Daoy (cell line): ENCODE data around the gene DENND6B. TPM values are rescaled to one million over a fixed set of nuclear protein-coding genes. Genes with fewer than 3 reads are reported as not detected.

ENCODE experiments used
- DNase-seq: peaks from one replicate; pipeline ENCODE4 v3.0.0-alpha.2; 2015; ENCODE audit warnings: low read depth
- total RNA-seq: library from RNA; depleted of rRNA; stranded (reverse); fragments of >200 nt; shearing (Covaris generic); gene quantifications from 2 replicates; pipeline ENCODE4 v1.2.3, GENCODE V29; 2014

DENND6B gene
- total RNA-seq, 1 experiment from 2014 or later = 1.3 TPM

DNA sequence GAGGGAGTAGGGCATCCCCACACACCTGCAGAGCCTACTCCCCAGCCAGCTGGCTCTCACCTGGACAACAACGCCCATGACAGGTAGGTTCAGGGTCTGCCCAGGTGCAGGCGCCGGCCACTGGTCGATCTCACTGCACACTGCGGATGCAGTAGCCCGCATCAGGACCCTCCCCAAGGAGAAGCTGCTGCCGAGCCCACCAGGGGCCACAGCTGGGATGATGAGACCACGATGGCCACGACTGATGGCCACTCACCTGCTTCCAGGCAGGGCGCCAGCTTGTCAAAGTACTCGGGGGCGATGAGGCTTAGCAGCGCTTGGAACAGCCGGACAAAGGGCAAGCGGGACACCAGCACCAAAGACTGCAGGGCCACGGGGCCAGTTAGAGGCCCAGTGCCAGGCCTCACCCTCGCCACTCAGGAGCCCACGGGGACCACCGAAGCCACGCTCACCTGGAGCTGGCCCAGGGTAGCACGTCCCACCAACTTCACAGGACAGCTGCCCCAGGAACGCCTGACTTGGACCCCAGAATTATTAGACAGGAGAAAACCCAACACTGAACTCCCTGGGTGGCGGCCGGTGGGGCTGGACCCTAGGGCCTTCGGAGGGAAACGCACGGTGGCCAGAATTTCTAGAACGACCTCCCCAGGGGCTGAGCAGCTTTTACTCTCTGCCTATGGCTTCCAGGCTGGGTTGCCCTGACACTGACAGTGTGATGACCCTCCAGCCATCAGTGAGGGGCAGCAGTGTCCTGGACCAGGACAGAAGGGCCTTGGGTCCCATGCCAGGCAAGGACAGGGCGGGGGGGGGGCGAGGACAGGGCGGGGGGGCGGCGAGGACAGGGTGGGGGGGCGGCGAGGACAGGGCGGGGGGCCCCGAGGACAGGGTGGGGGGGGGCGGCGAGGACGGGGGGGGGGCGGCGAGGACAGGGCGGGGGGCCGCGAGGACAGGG is 10.4 kb downstream of the DENND6B start:
- DNase-seq = no peak

DNA sequence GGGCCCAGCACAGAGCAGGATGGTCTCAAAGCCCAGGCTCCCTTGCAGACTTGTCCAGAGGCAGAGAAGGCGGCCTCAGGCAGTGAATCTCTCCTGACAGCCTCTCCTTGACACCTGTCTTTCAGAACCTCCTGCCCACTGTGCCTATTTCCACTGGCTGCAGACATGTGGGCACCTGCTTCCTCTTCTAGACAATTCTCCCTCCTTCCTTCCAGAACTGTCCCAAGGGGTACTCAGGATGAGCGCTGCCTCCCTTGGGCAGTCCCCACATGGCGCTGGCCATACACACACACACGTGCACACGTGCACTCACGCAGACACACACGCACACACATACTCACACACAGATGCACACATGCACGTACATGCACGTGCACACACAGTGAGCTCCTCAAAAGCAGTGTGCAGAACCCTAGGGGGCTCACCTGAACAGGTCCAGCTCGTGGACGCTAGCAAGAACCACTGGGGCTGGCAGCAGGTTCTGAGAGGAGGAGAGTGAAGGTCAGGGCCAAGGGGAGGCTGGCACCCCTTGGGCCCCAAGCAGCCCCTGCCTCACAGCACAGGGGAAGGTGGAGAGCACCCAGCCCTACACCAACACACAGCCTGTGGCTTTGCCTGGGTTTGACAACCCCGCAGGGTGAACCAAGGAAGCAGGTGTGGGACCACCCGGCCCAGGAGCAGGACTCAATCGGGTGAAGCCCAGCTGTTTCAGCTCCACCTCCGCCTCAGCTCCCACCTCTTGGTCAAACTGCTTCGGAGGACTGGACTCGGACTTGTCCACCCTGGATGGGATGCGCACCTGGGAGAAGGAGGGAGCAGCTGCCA is 11.3 kb downstream of the DENND6B start:
- no peak for DNase-seq

GRCh38 chr22:50314455-50315288 is 12.1 kb downstream of the DENND6B start:
- DNase-seq = peak; percentile 54

DNA sequence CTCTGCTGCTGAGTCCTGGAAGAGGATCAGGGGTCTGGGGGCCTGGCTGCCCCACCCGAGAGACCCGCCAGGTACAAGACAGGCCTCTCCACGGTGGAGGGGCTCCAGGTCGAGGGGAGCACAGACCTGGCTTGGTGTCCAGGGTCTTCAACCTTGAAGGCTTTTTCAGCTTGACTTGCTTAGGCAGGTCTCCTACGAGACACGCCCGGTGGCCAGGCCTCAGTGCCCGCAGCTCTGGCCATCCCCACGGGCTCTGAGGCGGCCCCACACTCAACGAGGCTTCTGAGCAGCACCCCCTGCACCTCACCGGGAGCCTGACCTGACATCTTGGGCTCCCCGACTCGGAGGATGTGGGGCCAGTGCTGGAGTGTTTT is 12.7 kb downstream of the DENND6B start:
- DNase-seq = no peak

DNA sequence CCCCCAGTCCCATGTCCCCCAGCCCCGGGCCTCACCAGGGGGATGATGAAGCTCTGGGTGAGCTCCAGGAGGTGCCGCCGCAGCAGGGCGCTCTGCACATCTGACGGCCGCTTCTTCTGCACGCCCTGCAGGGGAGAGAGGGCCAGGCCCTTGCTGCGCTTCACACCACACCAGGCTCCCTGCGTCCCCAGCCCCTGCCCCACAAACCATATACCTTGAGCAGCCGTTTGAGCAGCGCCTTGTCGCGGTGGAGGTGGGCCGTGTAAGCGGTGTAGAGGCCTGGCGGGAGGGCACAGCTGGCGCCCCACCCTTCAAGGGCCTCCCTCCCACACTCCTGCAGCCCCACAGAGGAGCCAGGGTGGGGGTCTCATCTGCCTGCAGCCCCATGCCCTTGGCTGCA is 13.2 kb downstream of the DENND6B start:
- DNase-seq = no peak

DNA sequence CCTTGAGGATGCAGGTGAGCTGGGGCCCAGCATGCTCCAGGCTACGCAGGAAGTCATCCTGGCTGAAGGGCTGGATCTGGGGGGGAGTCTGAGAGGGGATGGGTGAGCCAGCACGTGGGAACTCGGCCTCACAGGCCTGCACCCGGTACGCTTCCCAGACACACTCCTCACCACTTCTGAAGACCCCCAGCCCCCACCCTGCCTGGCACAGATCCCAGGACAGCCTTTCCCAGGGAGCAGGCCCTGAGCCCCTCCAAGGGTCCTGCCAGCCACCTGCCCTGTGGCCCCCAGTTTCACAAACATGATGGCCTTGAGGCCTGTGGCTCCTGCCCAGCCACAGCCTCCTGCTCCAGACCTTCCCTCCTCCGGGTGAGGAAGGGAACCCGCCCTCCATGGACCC is 13.8 kb downstream of the DENND6B start:
- DNase-seq = no peak

GRCh38 chr22:50312371-50312770 is 14.4 kb downstream of the DENND6B start:
- no peak for DNase-seq

DNA sequence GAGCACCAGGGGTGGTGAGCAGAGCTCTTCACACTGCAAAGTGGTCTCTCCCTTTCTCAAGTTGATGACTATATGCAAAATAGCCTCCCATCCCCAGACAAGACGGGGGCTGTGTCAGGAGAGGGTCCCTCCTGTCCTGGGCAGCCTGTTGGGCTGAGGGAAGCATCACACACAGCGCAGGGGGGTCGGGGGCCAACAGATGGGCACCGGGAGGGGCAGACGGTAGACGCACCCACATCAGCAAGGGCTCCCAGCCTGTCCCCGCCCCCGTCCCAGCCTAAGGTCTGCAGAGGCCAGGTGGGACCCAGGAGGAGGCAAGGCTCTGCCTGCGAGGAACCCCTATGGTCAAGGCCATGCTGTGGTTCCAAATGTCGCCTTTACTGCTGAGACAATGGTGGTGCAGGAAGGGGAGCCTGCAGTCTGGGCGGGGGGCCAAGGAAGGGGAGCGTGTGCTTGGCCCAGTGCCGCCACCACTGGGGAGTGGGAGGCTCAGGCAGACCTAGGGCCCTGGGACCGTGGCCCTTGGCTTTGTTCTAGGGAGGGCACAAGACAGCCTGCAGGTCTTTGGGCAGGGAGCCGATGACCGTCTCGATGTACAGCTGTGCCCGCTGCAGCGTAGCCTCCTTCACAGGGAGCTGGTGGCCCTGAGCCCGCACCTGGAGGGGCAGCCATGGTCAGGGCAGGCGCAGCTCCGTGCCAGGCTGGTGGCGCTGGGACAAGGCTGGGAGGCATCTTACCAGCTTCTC is 15.0 kb downstream of the DENND6B start:
- DNase-seq = no peak

DNA sequence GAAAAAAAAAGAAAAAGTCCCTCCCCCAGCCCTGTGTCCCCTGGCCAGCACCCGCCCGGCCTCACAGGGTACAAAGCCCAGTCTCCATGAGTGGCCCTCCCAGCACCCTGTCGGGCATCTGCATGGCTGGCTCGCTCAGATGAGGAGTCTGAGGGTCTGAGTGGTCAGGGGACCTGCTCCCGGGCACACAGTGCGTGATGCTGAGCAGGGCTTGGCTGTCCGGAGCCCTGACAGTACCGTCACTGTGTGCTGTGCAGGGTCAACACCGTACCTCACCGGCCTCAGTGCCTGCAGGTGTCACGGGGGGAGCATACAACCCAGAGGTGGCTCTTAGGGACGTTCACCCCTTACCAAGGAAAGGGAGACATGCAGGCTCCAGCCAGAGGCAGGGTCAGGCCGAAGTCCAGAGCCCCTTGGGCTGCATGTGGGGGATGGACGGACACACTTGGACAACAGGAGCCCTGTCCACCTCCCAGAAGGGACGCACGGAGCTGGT is 15.8 kb downstream of the DENND6B start:
- DNase-seq = no peak

- no peak for DNase-seq
Observed at GRCh38 chr22:50310031-50310722, 16.6 kb downstream of the DENND6B start.

- no peak for DNase-seq
Observed at GRCh38 chr22:50309601-50309991, 17.2 kb downstream of the DENND6B start.

GRCh38 chr22:50308986-50309600 is 17.7 kb downstream of the DENND6B start:
- no peak for DNase-seq

- peak; percentile 40 for DNase-seq
Observed at GRCh38 chr22:50308597-50308935, 18.2 kb downstream of the DENND6B start.

DNA sequence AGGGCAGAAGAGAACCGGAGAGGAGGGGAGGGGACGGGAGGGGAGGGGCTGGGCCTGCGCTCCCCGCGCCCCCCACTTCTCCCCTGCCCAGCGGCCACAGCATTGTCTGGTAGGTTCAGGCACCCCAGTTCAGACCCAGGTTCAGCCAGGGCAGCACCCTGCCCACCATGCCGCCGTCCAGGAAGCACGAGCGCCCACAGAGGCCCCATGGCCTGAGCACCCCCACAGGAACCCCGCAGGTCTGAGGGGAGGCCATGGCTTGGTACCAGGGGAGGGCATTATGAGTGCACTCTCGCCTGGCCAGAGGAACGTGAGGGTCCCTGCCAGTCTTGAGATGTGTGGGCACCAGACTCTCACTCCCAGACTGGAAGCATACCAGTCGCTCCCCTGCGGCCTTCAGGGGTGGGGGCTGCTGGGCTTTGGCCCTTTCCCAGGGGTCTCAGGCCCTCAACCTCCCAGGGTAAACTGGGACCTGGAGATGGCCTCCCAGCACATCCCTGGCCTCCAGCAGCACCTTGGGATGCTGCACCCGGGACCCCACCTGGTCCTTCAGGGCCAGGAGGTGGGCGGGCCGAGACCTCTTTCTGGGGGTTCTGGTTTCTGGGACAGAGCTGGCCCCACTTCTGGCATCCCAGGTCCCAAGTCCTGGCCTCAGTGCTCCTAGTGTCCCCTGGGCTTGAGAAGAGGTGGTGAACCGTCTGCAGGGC is 18.8 kb downstream of the DENND6B start:
- DNase-seq = no peak

DNA sequence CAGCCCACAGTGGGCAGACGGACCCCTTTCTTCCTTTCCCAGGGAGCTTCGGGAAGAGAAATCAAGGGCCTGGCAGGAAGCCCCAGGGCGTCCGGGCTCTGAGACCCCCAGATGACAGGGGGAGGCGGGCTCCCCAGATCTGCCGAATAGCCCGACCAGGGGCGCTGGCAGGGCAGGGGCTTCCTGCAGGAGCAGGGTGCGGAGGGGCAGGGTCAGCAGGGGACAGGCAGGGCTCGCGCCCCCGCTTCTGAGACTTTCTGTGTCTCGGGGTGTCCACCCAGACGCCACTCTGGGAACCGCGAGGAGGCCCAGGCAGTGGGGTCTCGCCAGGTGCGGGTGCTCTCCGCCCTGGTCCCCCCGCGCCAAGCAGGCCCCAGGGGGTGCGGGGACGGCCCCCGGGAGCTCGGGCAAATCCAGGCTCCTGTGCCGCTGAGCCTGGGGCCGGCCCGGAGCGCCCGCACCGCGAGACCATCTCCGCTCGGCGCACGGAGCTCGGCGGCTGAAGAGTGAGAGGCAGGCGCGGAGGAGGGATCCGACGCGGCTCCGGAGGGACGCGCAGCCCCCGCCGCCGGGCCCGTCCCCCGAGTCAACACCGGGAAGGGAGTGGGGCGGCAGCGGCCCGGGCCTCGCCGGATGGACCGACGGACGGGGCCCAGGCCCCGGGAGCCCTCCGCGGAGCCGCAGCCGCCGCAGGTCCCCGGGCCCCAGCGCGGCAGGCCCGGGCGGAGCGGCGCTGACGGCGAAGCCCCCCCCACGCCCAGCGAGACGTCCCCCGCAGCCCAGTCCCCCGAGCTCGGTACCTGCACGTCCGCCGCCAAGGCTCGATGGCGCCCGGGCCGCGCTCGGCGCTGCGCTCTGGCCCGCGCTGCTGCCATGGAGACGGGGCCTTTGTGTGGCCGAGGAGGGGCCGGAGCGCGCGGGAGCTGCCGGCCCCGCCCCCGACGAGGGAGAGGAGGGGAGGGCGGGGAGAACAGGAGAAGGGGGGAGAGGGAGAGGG is 19.8 kb downstream of the DENND6B start, which contains the start of gene PLXNB2:
PLXNB2 (minus strand) TSS at position 894 of the 997 bp plus-strand sequence. CDS start 17,062 bp downstream, outside the sequence.
- peak; percentile 86 for DNase-seq

GRCh38 chr22:50305923-50306566 is 20.8 kb downstream of the DENND6B start:
- DNase-seq = peak; percentile 93

DNA sequence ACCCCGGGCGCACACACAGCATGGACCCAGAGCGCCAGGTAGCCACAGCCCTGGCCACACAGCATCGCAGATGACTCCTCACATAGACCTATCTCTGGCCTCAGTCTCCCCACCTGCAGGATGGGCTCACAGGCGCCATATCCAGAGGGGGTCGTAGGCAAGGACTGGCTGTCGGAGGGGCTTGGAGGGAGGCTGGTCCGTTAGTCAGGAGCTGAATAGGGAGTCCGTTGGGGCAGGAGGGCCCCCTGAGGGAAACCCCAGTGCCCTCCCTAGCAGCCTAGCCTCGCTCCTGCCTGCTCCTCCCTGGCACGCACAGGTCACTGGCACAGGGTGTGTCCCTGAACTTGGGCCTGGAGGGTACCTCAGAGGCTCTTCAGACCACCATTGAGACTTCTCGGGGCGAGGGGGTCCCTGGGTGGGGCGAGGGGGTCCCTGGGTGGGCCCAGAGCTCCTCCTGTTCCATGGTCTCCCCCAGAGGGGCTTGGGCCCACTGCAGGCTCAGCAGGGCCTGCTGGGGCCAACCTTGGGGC is 21.4 kb downstream of the DENND6B start:
- peak; percentile 35 for DNase-seq
